ENCODE measurements around the gene ZNF385A.

DNA sequence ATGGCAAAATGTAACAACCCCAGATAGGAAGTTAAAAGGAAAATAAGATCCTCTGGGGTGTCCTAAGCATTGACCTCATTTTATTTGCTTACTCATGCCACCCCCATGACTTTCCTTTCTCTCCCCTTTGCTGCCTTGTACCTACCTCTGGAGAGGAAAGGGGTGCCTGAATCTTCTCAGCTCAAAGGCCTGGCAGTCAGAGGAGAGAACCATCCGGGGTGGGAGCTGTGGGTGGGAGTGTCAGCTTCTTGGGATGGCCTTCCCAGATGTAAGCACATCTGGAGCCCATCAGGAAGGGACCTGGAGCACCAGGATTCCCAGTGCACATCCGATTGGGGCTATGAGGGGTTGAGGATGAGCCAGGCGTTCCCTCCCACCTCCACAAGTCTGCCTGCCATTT is 39.7 kb upstream of the ZNF385A start:
- TF ChIP-seq CTCF (IDR thresholded peaks at IDR 0.05) = no peak
- TF ChIP-seq POLR2A (IDR thresholded peaks at IDR 0.05) = no peak
